NCI-H2171 (cell line): ENCODE data around the gene MCHR1.

ENCODE experiments used
- DNase-seq: peaks from one replicate; lab custom pipeline; 2025; lab: John Stamatoyannopoulos, UW

MCHR1 gene, protein sequence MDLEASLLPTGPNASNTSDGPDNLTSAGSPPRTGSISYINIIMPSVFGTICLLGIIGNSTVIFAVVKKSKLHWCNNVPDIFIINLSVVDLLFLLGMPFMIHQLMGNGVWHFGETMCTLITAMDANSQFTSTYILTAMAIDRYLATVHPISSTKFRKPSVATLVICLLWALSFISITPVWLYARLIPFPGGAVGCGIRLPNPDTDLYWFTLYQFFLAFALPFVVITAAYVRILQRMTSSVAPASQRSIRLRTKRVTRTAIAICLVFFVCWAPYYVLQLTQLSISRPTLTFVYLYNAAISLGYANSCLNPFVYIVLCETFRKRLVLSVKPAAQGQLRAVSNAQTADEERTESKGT

DNA sequence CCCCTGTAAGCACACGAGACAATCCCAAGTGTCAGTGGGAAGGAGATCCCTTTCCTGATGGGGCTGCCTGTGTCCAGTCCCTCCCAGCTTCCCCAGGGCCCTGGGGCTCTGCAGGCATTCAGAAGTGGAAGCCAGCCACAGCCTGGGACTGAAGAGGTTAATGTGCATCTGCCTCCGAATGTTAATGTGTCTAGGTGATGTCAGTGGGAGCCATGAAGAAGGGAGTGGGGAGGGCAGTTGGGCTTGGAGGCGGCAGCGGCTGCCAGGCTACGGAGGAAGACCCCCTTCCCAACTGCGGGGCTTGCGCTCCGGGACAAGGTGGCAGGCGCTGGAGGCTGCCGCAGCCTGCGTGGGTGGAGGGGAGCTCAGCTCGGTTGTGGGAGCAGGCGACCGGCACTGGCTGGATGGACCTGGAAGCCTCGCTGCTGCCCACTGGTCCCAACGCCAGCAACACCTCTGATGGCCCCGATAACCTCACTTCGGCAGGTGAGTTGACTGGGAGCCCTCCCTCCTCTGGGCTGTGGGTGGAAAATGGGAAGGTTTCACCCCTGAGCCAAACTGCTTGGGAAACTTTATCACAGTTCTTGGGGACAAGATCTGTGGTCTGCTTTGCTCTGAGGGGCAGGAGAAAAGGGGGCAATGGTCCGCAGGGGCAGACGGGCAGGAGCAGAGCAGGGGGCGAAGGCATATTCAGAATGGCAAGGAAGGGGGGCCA, at the start of gene MCHR1:
TSS of gene MCHR1 (plus strand) at position 236 of the 715 bp plus-strand sequence. CDS start at position 405, 169 bp downstream.
- DNase-seq: no peak

DNA sequence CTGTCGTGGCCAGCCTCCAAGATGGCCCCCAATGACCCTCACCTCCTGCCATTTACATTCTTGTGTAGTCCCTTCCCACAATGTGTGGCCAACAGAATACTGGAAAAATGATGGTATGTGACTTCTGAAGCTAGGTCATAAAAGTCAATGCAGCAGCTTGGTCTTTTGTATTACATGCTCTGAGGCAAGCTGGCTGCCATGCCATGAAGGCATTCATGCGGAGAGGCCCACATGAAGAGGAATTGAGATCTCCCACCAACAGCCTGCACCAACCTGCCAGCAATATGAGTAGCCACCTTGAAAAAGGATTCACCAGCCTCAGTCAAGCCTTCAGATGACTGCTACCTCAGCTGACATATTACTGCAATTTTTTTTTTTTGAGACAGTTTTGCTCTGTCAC, 47.4 kb upstream of the MCHR1 start:
- no peak for DNase-seq

DNA sequence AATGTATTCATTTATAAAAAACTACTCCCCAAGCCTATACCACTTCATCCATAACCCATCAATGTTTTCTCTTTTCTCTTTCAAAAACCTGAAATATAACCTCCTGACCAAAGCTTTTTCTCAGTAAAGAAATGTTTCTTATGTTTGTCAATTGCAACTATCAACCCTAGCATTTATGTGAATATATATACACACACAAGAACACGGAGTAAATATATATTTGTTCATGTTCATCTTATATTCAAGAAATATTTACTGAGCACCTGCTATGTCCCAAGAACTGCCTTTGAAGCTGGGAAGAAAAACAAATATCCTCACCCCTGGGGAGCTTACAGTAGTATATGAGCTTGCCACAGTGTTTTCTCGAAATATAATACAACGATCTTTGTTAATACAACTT, 46.2 kb upstream of the MCHR1 start:
- DNase-seq: no peak

DNA sequence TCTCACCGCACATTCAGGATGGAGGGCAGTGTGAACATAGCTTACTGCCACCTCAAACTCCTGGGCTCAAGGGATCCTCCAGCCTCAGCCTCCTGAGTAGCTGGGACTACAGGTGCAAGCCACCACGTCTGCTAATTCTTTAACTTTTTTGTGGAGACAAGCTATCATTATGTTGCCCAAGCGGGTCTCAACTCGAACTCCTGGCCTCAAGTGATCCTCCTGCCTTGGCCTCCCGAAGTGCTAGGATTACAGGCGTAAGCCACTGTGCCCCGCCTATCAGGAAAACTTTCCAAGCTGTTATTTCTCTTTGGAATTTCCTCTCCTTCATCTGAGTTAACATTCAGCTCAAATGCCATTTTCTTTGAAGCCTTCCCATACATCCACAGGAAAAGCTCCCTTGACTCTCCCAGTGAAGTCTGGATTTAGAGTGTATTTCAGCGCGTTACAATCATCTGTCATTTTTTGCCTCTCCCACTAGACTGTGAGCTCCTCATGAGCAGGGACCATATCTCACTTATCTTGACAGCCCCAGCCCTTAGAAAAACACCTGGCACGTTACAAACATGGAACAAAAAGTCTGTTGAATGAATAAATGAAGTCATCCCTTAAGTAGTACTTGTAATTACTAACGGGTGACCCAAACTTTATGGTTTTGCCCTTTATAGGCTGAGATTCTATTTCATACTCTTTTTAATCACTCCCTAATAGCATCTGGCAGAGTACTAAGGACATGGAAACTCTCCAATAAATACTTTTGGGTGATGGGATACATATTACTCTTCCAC, 45.0 kb upstream of the MCHR1 start:
- no peak for DNase-seq

DNA sequence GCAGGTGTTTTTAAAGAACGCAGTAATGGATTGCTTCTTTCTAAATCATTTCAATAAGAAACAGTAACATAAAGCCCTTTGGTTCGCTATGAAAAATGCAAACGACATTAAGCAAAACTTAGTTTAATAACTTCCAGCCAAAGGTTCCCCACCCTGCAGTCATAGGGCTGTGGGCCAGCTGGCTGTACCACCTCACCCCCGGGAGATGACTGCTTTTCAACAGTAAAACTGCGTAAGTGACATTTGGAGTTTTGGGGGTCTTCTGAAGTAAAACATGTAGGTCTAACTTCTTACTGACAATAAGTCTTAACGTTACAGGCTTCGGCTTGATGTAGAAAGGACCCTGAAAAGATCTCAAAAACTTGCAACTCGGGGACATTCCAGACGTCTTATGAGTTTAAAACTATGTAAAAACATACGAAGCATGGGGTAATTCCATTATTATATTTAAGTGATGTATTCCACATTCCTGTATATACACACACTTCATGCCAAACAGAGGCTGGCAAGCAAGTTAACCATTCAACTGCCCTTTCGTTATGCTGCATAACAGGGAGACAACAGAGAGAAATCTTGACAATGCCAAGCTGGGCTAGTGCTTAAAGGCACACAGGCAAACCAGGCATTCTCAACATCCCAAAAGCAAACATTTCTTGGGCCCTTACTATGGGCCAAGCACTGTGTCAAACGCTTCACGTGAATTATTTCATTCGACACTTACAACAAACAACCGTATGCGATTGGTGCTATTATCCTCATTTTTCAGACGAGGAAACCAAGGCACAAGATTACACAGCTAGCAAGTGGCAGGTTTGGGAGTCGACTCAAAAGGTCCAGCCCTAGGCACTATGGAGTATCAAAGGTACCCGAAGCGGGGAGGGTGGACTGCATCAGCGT, 44.0 kb upstream of the MCHR1 start:
- no peak for DNase-seq

DNA sequence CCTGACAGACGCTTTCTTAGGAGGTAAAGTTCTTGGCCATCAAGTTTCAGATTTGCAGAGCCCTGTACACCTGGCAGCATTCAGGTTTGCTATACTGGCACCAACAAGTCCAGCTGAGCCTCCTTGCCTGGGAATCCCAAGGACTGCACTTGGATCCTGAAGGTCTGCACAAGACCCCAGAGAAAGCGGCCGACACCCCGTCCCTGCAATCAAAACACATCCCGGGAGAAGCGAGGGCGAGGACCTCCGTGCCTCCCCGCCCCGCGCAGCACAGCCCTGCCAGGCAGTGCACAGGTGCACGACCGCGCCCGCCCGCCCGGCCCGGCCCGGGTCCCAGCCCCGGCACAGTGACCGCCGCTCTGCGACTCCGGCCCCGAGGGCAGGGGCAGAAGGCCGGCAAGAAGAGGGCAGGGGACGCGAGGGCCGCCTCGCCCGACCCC, 43.3 kb upstream of the MCHR1 start:
- DNase-seq: no peak

DNA sequence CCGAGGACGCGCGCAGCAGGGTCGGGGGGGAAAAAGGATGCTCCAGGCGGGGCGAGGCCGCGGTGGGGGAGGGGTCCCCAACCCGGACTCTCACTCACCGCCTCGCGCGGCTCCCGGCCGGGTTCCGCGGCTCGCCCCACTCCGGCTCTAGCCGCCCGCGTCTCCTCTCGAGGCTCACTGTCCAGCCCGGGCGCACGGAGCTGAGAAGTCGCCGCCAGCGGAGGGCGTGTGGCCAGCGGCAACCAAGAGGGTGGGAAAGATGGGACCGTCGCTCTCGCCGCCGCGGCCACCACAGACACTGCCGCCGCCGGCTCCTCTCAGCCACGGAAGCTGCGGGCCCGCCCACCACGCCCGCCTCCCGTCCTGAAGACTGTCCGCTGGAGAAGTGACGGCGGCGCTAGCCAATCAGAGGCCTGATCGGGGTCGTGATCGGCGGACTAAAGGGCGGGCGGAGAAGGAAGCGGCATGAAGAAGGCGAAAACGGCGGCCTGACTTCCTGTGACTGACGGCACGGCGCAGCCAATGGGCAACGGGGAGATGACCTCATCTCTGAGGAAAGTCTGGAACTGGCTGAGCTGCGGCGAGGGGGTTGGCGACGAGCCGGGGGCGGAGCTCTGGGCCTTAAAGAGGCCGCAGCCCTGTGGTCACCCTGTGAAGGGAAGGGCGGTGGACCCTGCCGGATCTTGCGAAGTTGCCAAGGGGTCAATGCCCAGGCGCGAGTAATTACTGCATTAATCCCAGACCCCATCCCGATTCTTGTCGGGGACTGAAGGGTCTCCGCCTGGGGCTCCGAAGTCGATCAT, 42.7 kb upstream of the MCHR1 start, which contains the start of gene MRTFA:
TSS of gene MRTFA (minus strand) at position 340 of the 803 bp plus-strand sequence.
- DNase-seq: peak; percentile 99

DNA sequence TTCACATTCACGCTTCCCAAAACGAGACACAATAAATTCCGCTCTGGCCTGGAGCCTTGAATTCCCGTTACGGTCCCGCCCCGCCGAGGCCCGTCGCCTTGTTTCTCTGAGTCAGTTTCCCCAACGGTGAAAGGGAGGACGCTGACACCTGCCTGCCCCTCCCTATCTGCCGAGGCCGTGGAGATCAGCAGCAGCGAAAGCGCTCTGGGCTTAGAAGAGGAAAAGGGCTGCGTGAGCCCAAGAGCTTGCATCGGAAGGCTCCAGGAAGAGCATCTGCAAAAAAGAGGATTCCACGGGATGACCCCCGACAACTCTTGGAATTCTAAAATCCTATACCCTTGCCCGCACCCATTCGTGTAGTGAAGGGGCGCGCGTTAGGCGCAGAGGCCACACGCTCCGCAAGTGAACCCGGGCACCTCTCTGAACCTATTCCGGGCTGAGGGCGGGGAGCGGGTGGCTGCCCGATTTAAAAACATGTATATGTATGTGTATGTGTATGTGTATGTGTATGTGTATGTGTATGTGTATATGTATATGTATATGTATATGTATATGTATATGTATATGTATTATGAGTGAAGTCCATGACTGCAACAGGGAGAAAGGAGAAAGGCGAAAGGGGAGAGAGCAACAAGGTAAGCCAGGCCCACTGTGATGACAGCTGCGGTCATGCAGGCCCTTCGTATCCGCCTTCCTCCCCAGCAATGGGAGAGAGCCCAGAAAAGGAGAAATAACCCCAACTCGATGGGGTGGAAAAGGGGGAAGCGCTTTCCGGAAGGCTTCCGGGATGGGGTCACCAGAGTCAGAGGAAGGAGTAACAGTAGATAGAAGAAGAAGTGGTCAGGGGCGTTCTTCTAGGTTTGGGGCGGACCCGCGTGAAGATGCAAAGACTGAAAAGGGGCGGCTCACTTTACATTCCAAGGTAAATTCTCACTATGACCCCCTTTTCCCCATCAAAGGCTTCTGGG, 41.8 kb upstream of the MCHR1 start:
- DNase-seq: peak; percentile 39

DNA sequence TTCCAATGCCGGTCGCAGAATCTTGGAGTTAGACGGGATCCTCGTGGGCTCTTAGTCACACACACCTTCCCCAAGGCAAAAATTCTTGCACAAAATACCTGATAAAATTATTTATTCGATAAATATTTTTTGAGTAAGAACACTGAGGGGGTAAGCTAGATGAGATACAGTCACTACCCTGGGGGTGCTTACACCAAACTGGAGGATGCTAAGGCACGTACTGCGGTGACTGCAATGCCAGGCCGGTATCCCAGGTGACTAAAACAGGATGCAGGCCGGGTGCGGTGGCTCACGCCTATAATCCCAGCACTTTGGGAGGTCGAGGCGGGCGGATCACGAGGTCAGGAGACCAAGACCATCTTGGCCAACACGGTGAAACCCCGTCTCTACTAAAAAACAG, 41.0 kb upstream of the MCHR1 start:
- DNase-seq: no peak

DNA sequence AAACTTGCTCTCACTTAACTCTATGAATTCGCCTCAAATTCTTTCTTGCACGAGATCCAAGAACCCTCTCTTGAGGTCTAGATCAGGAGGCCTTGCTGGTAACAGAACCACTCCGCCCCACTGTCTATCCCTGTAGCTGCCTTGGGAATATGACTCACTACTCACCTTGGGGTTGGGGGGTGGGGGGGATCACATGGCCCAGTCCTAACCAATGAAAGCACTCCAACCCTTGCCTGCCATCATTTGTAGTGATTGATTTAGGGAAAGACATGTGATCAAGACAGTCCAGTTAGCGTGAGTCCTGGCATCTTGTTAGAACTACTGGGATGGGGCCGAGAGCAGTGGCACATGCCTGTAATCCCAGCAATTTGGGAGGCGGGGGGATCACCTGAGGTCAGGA, 38.0 kb upstream of the MCHR1 start:
- DNase-seq: no peak

DNA sequence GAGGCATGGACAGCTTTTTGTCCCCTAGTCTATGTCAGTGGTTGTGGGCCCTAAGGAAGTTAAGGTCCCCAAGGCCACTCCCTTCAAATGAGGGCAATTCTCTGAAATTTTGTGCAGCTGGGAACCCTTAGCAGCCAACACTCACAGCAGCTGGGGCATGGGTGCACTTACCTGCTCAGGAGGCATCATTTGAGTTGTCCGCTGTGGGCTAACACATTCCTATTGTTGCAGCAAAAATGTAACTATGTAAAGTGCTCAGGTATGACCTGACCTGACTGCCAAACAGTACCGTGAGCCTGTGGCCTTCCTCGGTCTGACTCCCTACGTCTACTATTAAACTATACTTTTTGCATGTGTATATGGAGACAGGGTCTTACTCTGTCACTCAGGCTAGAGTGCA, 37.0 kb upstream of the MCHR1 start:
- DNase-seq: no peak

DNA sequence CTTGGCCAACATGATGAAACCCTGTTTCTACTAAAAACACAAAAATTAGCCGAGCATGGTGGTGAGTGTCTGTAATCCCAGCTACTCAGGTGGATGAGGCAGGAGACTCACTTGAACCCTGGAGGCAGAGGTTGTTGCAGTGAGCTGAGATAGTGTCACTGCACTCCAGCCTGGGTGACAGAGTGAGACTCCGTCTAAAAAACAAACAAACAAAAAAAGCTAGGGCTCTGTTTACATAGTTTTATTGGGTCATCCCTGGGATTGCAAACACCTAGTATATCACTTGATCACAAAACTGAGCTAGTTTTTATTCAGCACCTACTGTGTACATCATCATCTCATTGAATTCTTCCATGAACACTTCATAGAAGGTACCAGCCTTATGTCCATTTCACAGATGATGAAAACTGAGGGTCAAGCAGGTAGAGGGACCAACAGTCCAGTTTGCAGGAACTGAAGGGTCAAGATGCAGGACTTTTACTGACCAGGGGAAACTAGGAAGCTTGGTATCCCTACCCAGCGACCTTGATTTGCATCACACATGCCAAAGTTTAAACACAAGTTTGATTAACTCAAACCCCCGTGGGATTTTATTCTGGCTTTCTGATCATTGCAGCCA, 33.6 kb upstream of the MCHR1 start:
- no peak for DNase-seq

DNA sequence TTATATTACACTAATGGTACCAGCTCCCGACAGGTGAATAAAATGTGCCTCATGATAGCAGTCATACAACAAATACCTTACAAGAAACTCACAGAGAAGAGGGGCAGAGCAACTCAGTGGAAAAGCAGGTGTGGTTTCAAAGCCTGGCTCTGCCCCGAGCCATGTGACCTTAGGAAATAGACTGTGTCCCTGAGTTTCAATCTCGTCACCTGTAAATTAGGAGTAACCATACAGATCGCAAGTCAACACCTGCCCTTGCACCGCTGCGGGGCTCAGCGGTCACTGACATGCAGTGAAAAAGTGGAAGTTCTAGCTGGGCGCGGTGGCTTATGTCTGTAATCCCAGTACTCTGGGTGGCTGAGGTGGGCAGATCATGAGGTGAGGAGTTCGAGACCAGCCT, 30.9 kb upstream of the MCHR1 start:
- no peak for DNase-seq

DNA sequence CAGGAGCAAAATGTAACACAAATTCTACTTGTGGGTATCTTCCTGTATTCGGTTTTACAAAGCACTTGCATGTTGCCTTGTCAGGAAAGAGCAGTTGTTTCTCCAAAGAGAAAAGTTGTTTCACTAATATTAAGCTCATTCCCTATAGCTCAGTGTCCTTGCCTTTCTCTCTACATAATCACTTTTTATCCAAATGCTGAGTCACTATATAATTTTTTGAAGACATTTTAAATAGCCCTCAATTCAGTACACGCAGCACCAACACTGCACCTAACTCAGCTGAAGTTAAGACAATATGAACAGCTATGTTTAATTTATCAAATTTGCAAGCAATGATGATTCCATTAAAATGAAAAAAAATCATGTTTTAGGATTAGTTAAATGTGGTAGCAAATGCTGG, 28.2 kb upstream of the MCHR1 start:
- DNase-seq: no peak

DNA sequence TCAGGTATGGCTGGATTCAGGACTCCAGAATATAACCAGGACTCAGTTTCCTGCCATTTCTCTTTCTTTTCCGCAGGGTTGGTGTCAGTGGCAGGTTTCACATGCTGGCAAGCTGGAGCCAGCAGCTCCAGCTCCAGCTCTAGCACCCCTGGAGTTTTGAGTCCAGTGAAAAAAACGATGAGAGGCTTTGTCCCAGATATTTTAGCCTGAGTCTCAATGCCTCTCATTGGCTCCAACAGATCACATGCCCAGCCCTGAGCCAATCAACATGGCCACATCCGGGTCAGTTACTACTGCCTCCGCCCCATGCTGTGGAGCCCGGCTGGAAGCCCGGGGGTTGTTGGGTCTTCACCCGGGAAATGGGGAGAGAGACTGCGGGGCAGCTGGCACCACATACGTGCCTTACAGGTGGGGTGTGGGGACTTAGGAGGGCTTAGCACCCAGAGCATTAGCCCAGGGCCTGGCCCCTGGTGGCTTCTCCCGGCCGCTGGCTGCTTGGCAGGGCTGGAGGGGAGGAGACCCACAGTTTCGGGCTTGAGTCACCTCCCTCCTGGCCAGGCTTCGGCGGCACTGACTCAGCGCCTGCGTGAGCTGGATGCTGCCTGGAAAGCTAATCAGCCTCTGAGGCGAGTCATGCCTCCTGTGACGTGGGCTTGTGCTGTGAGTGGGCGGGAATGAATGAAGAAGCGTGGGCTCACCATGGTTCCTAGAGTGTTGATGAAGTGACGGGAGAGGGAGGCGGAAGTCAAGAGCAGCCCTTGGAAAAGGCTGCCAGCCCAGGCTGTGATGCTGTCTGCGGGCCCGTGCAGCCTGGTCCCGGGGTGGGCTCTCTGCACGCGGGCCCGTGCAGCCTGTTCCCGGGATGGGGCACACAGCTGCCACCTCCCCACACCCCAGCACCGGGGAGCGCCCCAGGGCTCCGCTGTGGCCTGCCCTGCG, 27.5 kb upstream of the MCHR1 start:
- peak; percentile 94 for DNase-seq

DNA sequence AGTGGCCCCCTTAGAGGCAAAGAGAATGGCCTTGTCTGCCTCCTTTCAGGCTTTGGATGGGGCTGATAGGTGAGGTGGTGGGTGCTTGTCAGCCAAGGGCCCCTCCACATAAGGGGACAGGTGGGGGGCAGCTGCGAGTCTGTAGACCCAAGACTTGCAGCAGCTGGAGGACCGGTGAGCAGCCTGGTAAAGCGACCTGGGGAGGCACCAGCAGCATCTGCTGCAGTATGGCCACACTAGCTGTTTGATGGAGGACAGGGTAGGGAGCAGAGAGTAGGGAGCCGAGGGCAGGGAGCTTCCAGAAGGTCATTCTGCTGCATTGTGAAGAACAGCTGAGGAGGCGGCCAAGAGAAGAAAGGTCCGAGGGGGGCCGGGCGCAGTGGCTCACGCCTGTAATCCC, 25.9 kb upstream of the MCHR1 start:
- no peak for DNase-seq

DNA sequence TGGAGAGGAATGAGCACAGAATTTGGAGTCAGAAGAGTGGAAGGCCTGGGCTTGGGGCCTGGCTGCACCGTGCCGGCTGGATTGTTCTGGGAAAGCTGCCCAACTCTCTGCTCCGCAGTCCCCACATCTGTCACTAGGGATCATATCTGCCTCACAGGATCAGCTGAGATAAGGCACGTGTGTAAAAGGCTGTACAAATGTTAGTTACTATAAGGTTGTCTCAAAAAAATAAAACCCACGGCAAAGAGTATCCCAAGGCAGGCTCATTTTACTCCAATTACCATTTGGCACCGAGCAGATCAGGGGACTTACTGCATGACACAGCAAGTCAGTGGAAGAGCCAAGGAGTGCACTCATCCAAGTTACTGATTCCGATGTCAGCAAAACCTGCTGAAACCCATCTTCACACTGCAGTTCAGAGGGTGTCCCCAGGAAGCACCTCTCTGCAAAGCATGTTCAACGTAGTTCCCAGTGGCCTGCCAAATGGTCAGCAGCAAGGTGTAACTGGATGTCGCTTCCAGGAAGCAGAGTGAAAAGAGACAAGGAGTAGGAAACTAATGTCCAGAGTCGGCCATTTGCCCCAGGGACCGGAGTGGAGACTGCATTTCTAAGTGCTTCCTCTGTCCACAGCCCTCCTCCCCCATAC, 24.6 kb upstream of the MCHR1 start:
- peak; percentile 90 for DNase-seq
